GM18526 (cell line): Measurements from ENCODE around the gene RNU6-9.

ENCODE experiments used
- POLR2A ChIP-seq: IDR thresholded peaks from 3 replicates; pipeline ENCODE4 v1.6.1; 2011; ENCODE audit not compliant: insufficient read length; ENCODE audit errors: extremely low read depth

The RNU6-9 gene

DNA sequence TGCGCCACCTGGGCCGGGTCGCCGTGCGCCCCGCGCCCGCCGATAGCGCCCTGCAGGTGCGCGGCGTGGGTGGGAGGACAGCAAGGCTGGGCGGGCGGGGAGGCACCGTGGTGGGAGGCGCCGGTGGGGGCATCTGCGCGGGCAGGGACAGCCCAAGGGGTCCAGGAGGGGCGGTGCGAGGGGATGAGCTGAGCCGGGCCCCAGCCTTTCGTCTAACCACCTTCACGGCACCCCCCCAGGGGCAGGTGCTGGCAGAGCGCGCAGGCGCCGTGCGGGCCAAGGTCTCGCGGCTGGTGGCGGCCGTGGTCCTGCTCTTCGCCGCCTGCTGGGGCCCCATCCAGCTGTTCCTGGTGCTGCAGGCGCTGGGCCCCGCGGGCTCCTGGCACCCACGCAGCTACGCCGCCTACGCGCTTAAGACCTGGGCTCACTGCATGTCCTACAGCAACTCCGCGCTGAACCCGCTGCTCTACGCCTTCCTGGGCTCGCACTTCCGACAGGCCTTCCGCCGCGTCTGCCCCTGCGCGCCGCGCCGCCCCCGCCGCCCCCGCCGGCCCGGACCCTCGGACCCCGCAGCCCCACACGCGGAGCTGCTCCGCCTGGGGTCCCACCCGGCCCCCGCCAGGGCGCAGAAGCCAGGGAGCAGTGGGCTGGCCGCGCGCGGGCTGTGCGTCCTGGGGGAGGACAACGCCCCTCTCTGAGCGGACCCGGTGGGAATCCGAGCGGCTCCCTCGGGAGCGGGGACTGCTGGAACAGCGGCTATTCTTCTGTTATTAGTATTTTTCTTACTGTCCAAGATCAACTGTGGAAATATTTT is 27.0 kb downstream of the RNU6-9 start:
- peak; percentile 35 for TF ChIP-seq POLR2A

DNA sequence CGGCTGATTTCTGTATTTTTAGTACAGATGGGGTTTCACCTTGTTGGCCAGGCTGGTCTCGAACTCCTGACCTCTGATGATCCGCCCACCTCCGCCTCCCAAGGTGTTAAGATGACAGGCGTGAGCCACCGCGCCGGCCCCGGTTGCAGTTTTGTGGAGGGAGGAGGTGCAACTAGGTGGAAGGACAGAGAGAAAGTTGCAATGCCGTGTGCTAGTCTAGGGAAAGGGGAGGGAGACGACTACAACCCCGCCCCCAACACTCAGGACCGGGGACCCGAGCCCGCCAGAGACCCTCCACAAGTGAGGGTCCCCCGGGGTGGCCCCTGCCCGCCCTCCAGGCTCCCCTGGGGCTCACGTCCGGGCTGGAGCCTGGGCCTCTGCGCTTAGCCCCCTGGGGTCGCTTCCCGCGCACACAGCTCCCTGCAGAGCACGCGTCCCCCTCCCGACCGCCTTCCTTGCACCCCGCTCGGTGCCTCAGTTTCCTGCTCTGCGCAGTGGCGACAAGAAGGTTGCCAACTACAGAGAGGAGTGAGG is 31.3 kb downstream of the RNU6-9 start:
- TF ChIP-seq POLR2A = no peak

DNA sequence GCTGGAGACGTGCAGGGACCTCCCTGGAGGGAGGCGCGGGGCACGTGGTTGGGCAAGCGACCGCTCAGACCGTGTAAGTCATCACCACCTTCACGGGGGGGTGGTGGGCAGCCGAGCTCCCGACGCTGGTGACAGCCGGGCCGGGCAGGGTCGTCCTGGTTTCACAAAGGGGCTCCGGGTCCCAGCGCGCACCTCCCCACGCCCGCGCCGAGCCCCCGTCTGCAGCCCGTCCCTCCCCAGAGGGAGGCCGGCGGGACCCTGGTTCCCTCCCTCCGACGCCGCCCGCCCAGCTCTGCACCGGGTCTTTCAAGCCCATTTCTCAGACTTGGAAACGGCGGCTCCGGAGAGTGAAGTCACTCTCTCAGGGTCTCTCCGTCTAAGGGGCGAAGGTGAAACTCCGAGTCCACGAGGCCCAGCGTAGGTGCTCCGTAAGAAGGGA is 31.8 kb downstream of the RNU6-9 start:
- TF ChIP-seq POLR2A = peak; percentile 40

DNA sequence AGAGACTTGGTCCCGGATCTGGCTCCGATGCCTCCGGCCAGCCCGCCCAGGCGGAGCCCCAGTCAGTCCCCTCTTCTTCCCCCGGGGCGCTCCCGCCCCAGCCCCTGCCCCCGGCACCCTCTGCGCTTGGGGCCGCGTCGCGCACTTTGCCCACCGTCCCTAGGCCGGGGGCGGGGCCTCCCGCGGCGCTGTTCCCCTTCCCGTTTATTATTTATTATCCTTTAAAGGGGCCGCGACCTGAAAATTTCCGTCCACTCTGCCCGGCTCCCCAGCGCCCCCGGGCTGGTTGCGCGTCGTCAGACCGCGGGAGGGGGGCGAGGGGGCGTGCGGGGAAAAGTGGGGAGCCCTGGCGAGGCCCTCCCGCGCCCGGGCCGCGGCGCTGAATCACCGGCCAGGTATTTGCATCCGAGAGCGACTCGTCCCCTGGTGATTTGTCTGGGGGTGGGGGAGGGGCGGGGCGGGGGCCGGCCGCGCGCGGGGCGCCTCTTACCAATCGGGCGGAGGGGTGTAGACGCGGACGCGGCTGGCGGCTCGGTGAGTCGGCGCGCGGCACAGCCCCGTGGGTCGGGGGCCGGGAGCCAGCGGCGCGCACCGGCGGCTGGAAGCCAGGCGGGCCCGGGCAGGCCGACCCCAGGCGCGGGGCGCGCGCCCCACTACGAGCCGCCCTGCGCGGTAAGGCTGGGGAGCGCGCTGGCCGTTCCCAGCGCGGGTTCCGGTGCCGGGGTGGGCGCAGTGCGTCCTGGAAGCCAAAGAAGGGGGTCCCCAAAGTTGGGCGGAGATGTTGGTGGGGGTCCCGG is 32.4 kb downstream of the RNU6-9 start, which contains the start of gene ARID3A:
ARID3A (plus strand) TSS at position 510 of the 797 bp plus-strand sequence. CDS start 3,494 bp downstream, outside the sequence.
- peak; percentile 65 for TF ChIP-seq POLR2A

DNA sequence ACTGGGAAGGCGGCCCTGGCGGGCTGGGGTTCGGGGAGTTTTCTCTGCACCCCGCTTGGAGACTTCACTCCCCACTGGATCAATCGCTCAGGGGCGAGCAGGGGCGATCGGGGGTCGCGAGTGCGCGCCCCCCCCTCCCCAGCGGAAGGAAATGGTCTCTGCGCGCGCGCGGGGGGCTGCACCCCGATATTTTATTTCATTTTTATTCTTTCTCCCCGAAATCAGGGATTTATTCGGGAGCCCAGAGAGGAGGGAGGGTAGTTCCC is 33.0 kb downstream of the RNU6-9 start:
- TF ChIP-seq POLR2A = no peak

DNA sequence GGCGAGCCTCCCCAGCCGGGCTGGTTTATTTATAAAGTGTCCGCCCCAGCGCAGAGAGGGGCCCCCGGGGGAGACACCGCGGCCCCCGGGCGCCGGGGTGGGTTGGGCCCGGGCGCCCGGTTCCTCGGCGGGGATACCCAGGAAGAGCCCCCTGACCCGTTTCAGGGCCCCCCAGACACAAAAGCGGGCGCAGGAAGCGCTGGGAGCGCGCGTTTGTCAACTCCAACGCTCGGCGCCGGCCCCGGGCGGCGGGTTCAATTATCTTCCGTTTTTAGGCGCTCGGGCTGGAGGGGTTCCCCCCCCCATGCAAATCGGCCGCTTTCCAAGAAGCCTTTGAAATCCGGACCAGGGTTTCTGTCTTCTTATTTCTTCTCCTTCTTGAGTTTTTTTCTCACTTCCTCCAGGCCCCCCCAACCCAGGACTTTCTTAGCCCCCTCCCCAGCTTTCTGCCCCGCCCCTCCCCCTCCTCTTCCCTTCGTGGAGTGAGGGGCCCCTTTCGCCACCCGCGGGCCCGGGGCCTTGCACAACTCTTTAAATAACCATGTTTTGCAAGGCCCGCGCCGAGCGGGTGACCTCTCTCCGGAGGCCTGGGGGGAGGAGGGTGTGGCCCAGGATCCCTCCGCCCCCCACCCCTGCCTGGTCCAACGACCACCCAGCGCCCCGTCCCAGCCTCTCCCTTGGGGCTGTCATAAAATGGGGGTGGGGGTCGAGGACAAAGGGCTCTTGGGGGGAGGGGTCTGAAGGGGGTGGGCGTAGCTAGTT is 33.5 kb downstream of the RNU6-9 start:
- peak; percentile 52 for TF ChIP-seq POLR2A

DNA sequence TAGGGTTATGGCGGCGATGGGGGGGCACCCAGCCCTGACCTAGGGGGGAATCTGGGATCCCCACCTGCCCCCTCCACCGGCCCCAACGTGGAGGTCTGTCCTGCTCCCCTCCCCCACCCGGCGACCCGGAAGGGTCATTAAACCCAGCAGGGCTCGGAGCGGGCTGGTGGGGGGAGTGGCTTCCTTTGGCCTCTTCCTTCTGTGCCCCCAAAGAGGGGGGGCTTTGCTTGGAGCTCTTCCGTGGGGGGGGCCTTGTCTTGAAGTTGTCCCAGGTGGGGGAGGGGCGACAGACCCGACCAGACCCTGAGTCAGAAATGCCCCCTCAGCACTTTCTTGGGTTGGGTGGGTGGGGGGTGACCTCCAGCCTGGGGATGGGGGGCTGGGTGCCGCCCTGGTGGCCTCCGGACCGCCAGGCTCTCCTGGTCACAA is 34.1 kb downstream of the RNU6-9 start:
- TF ChIP-seq POLR2A = no peak

DNA sequence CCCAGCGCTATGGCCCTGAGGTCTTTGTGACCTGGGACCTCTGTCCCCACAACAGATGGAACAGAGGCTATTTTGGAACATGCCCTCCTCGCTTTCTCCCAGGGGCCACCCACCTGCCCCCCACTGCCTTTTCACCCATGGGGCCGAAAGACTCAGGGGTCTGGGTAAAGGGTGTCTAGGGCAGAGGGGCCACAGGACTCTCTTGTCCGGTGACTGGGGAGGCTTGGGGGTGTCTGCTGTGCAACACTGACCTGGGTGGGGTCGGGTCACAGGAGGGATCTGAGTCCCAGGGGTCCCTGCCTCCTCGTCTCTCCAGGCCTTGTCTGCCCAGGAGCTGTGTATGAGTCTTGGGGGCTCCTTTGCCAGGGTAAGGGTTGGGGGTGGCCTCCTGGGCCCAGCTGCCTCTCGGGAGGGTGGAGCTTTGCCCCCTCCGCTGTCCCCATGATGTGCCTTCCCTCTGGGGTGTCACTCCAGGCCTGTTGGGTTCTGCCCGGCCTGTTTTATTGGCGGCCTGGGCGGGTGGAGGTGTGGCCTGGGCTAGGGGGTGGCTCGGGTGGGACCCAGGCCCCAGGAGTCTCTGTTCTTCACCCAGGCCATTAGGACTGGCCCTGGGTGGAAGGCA is 34.6 kb downstream of the RNU6-9 start:
- no peak for TF ChIP-seq POLR2A

DNA sequence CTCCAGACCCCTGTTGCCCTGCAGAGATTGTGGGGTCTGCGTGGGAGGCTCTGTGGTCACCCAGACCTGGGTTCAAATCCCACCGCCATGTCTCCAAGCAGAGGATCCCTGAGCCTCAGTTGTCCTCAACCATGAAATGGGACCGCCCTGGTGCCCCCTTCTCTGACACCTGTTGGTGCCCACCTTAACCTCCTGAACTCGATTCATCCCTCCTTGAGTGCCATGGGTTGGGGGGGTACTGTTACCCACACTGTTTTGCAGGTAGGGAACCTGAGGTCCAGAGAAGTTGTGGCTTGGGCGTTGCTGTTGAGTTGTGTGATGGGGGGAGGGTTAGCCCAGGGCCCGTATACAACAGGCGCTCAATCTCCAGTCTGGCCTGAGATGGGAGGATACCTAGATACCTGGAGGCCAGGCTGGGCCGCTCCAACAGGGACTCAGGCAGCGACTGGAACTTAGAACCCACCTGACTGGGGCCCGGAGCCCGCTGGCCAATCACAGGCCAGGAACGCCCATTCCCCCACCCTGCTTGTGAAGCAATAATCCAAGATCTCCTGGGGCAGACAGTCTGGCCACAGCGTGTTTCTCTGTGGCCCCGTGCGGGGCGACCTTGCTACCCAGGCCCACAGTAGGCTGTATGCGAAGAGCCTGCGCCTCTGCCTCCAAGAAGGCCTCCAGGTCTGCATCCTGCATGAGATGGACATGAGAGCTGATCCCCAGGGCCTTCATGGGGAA is 35.4 kb downstream of the RNU6-9 start:
- TF ChIP-seq POLR2A = no peak

DNA sequence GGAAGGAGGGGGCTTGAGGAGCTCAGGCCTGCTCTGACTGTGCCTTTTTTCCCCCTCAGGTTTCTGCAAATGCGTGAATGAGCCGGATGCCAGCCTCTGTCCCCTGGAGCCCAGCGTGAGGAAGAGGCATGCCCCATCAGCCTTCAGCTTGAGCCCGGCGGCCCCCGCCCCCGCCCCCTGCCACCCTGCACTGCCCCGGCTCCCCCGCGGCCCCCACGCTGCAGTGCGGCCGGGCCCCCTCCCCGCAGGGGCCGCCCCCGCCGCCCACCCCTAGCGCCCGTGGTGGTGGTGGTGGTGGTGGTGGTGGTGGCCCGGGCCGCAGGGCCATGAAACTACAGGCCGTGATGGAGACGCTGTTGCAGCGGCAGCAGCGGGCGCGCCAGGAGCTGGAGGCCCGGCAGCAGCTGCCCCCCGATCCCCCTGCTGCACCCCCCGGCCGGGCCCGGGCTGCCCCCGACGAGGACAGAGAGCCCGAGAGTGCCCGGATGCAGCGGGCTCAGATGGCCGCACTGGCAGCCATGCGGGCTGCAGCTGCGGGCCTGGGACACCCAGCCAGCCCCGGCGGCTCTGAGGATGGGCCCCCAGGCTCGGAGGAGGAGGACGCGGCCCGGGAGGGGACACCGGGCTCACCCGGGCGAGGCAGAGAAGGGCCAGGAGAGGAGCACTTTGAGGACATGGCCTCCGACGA is 36.1 kb downstream of the RNU6-9 start:
- no peak for TF ChIP-seq POLR2A

DNA sequence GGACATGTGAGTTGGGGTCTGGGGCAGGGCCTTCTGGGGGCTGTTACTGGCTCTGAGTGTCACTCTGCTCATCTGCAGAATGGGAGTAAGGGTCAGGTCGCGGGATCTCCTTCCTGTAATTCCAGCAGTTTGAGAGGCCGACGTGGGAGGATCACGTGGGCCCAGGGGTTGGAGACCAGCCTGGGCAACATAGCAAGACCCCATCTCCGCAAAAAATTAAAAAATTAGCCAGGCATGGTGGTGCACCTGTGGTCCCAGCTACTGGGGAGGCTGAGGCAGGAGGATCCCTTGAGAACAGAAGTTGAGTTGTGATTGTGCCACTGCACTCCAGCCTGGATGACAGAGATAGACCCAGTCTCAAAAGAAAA is 36.6 kb downstream of the RNU6-9 start:
- TF ChIP-seq POLR2A = no peak

DNA sequence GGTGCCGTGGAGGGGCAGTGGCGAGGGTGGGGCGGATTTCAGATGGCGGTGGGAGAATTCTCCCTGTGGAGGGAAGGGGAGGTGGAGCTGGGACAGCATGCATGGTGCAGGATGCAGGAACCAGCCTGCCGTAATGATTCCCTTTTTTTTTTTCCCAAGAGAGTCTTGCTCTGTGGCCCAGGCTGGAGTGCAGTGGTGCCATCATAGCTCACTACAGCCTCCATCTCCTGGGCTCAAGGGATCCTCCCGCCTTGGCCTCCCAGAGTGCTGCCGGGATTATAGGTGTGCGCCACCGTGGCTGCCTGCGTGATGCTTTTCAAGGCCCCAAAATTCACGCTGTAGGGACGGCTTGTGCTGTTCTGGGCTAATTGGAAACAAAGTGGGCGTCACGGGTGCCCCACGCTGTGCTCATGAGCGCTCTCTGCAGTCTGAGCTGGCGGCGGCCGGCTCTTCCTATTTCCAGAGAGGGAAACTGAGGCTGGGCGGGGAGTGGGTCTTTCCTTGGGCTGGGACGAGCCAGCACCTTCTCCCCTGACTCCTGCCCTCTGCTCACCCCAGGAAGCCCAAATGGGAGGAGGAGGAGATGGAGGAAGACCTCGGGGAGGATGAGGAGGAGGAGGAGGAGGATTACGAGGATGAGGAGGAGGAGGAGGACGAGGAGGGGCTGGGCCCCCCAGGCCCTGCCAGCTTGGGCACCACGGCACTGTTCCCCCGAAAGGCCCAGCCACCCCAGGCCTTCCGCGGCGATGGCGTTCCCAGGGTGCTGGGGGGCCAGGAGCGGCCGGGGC is 38.8 kb downstream of the RNU6-9 start:
- no peak for TF ChIP-seq POLR2A
